ENCODE measurements around the gene BRIP1.
"Not testable (repeated sequence)": the region's sequence is repeated elsewhere in the genome, so short reads cannot be mapped to it uniquely, and the experiment has no call there.

Gene BRIP1

DNA sequence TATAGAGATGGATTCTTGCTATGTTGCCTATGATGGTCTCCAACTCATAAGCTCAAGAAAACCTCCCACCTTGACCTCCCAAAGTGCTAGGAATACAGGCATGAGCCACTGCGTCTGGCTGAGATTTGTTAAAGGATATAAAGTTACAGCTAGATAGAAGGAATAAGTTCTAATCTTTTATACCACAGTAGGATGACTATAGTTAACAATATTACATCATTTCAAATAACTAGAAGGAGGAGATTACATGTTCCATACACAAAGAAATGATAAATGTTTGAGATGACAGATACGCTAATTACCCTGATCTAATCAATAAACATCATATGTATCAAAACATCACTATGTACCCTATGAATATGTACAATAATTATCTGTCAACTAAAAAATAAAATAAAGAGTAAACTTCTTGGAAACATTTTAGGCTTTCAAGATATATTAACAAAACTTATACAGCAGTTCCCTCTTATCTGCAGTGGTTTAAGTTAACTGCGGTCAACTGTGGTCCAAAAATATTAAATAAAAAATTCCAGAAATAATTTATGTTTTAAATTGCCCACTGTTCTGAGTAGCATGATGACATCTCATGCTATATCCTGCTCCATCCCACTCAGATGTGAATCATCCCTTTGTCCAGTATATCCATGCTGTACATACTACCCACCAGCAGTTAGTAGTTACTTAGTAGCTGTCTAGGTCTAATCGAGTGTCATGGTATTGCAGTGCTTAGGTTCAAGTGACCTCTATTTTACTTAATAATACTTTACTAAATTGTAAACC lies 143.1 kb downstream of the BRIP1 start:
- no peaks in the 10 kb centered on the region for H3K36me3 ChIP-seq (ENCODE audit: control insufficient read depth, insufficient read depth, low read length)
- TF ChIP-seq, protein P1, sequence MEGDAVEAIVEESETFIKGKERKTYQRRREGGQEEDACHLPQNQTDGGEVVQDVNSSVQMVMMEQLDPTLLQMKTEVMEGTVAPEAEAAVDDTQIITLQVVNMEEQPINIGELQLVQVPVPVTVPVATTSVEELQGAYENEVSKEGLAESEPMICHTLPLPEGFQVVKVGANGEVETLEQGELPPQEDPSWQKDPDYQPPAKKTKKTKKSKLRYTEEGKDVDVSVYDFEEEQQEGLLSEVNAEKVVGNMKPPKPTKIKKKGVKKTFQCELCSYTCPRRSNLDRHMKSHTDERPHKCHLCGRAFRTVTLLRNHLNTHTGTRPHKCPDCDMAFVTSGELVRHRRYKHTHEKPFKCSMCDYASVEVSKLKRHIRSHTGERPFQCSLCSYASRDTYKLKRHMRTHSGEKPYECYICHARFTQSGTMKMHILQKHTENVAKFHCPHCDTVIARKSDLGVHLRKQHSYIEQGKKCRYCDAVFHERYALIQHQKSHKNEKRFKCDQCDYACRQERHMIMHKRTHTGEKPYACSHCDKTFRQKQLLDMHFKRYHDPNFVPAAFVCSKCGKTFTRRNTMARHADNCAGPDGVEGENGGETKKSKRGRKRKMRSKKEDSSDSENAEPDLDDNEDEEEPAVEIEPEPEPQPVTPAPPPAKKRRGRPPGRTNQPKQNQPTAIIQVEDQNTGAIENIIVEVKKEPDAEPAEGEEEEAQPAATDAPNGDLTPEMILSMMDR (IDR thresholded peaks at IDR 0.05; ENCODE audit: insufficient read depth, low read length, poor library complexity, severe bottlenecking) = no peak
- DNase-seq (ENCODE audit: extremely low read depth, insufficient read length) = no peak

DNA sequence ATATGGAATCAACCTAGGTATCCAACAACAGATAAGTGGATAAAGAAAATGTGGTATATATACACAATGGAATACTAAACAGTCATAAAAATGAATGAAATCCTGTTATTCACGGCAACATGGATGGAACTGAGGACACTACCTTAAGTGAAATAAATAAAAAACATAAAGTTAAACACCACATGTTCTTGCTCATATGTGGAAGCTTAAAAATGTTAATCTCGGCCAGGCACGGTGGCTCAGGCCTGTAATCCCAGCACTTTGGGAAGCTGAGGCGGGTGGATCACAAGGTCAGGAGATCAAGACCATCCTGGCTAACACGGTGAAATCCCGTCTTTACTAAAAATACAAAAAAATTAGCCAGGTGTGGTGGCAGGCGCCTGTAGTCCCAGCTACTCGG lies 144.1 kb downstream of the BRIP1 start:
- H3K36me3 ChIP-seq (ENCODE audit: control insufficient read depth, insufficient read depth, low read length); H3K27me3 ChIP-seq (replicated peaks; ENCODE audit: control insufficient read depth, insufficient read depth, low read length); DNase-seq (ENCODE audit: extremely low read depth, insufficient read length); H3K4me3 ChIP-seq (replicated peaks; ENCODE audit: low read depth, low read length): not testable (repeated sequence)

More for the DNA sequence above, 143.1 kb downstream of the BRIP1 start:
- H3K27me3 ChIP-seq (replicated peaks; ENCODE audit: control insufficient read depth, insufficient read depth, low read length) = no peaks in the 10 kb centered on the region
- H3K4me3 ChIP-seq (replicated peaks; ENCODE audit: low read depth, low read length) = no peak overlapping the region

DNA sequence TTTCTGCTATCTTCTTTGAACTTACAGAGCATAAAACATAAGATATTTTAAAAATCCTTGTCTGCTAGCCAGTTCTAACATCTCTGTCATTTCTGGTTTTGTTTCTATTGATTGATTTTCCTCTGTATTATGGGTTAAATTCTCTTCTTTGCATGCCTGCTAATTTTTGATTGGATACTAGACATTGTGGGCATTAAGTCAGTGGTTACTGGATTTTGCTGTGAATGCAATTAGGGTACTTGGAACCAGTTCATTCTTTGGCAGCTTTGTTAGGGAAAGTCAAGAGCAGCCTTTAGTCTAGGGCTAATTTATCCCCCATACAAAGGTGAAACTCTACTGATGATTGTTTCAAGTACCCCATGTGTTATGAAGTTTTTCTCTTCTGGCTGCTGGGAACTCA lies 145.3 kb downstream of the BRIP1 start:
- Histone ChIP-seq H3K36me3 (ENCODE audit: control insufficient read depth, insufficient read depth, low read length) (no peaks in the 10 kb centered on the region), H3K27me3 (replicated peaks; ENCODE audit: control insufficient read depth, insufficient read depth, low read length) (no peaks in the 10 kb centered on the region), H3K4me3 (replicated peaks; ENCODE audit: low read depth, low read length) (no peak overlapping the region)
- TF ChIP-seq, protein P1 (IDR thresholded peaks at IDR 0.05; ENCODE audit: insufficient read depth, low read length, poor library complexity, severe bottlenecking) = no peak
- no peak for DNase-seq (ENCODE audit: extremely low read depth, insufficient read length)

DNA sequence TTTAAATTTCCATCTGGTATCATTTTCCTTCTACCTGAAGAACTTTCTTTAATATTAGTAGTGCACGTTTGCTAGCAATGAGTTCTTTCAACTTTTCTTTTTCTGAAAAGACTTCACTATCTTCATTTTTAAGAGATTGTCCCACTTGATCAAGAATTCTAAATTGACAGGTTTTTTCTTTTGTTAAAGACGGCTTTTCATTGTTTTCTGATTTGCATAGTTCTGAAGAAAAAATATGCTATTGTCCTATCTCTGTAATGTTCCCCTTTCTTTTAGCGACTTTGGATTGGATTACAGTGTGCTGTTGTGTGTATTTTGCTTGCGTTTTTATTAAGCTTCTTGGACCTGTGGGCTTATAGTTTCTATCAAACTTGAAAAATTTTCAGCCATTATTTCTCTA lies 146.0 kb downstream of the BRIP1 start:
- no peaks in the 10 kb centered on the region for H3K36me3 ChIP-seq (ENCODE audit: control insufficient read depth, insufficient read depth, low read length)
- H3K27me3 ChIP-seq (replicated peaks; ENCODE audit: control insufficient read depth, insufficient read depth, low read length) = no peaks in the 10 kb centered on the region
- TF ChIP-seq, protein P1 (IDR thresholded peaks at IDR 0.05; ENCODE audit: insufficient read depth, low read length, poor library complexity, severe bottlenecking) = no peak
- no peak overlapping the region for H3K4me3 ChIP-seq (replicated peaks; ENCODE audit: low read depth, low read length)
- no peak for DNase-seq (ENCODE audit: extremely low read depth, insufficient read length)

DNA sequence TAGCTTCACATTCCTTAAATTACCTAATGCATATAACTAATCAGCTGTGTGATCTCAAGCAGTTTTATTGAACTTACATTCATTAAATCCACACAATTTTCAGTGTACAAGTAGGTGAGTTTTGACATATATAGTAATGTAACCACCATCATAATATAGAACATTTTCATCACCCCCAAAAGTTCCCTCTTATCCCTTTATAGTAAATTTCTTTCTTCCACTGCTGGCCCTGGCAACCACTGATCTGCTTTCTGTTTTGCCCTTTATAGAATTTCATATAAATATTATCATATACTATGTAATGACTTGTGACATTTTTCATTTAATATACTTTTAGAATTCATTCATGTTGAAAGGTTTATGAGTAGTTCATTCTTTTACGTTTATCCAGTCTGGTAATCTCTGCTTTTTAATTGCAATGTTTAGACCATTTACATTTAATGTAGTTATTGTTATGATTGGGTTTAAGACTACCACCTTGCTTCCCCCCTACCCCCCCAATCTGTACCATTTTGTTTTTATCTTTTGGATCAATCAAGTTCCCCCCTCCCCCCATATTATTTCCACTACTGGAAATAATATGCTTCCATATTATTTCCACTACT lies 147.0 kb downstream of the BRIP1 start:
- Histone ChIP-seq H3K36me3 (ENCODE audit: control insufficient read depth, insufficient read depth, low read length) (no peaks in the 10 kb centered on the region), H3K4me3 (replicated peaks; ENCODE audit: low read depth, low read length) (no peak overlapping the region), H3K27me3 (replicated peaks; ENCODE audit: control insufficient read depth, insufficient read depth, low read length) (no peaks in the 10 kb centered on the region)
- DNase-seq (ENCODE audit: extremely low read depth, insufficient read length) = no peak
- TF ChIP-seq, protein P1 (IDR thresholded peaks at IDR 0.05; ENCODE audit: insufficient read depth, low read length, poor library complexity, severe bottlenecking) = no peak

DNA sequence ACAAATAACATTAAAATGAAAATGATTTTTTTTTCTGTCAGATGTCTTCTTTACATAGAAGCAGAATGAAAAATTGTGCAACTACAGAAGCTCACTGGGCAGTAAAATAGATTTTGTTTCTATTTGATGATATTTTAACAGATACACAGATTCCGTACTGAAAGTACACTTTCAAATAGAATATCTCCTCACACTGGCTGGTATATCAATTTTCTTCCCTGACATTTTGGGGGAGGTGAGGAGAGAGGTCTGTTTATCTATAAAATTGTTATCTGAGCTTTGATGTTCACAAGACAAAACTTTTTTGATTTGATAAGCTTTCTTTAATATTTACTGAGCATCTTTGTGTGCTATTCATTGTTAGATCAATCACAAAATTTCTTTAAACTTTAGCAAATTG lies 148.0 kb downstream of the BRIP1 start:
- DNase-seq (ENCODE audit: extremely low read depth, insufficient read length) = no peak
- Histone ChIP-seq H3K4me3 (replicated peaks; ENCODE audit: low read depth, low read length) (no peak overlapping the region), H3K36me3 (ENCODE audit: control insufficient read depth, insufficient read depth, low read length) (no peaks in the 10 kb centered on the region), H3K27me3 (replicated peaks; ENCODE audit: control insufficient read depth, insufficient read depth, low read length) (no peaks in the 10 kb centered on the region)
- TF ChIP-seq, protein P1 (IDR thresholded peaks at IDR 0.05; ENCODE audit: insufficient read depth, low read length, poor library complexity, severe bottlenecking) = no peak

Measured in GM06990 (cell line).